ENCODE results near the gene GSTP1. TPM values are rescaled to one million over a fixed set of nuclear protein-coding genes. Genes with fewer than 3 reads are reported as not detected.

Gene GSTP1
- total and polyA plus RNA-seq, 2 of the 8 experiments (the other 6 are each of a cell fraction or from before 2014, with no cell fraction given), result 1,454 to 3,329 TPM

- FAIRE-seq, result no peak
- no peaks in the 10 kb centered on the region for H3K4me1 ChIP-seq (replicated peaks in 1 of 4; ENCODE audit: control insufficient read depth in 3 of 4, insufficient read depth in 4 of 4, low read length in 3 of 4)
- no peaks in the 10 kb centered on the region; the same call in 1 of the 2 replicates for H3K23me2 ChIP-seq (ENCODE audit: low read depth, low read length)
Measured at GRCh38 chr11:67551127-67551526, 32.5 kb upstream of the GSTP1 start.

More at GRCh38 chr11:67551127-67551526, 32.5 kb upstream of the GSTP1 start:
- no peak overlapping the region for H3K4me2 ChIP-seq (ENCODE audit: insufficient read depth in 1 of 2, low read depth in 2 of 2, low read length in 2 of 2)
- H2BK5ac ChIP-seq (ENCODE audit: low read depth, low read length), result no peak overlapping the region
- H4K91ac ChIP-seq (replicated peaks; ENCODE audit: insufficient read length, low read length), result no peak overlapping the region
- H2AFZ ChIP-seq (ENCODE audit: low read length), result no peak overlapping the region
- no peak overlapping the region for H2BK12ac ChIP-seq (ENCODE audit: low read depth, low read length)
- no peak overlapping the region for H3K23ac ChIP-seq (ENCODE audit: insufficient read length)
- no peak overlapping the region for H2BK15ac ChIP-seq (ENCODE audit: low read length)
- H2AK5ac ChIP-seq (ENCODE audit: low read depth, low read length), result no peak overlapping the region
- no peak overlapping the region for H2BK120ac ChIP-seq (replicated peaks; ENCODE audit: low read depth, low read length)
- H3K27me3 ChIP-seq (replicated peaks in 1 of 4; ENCODE audit: control insufficient read depth in 3 of 4, extremely low read depth in 1 of 4, insufficient read depth in 3 of 4, low read length in 3 of 4), result no peaks in the 10 kb centered on the region; a peak in 1 of 7 replicates
- no peaks in the 10 kb centered on the region for H3K36me3 ChIP-seq (ENCODE audit: control insufficient read depth in 2 of 4, insufficient read depth in 4 of 4, low read length in 3 of 4)
- H4K20me1 ChIP-seq (replicated peaks in 1 of 2; ENCODE audit: control insufficient read depth in 1 of 2, insufficient read depth in 2 of 2, low read length in 2 of 2), result no peaks in the 10 kb centered on the region
- H4K5ac ChIP-seq (ENCODE audit: insufficient read length, low read depth, low read length), result no peak overlapping the region
- no peak overlapping the region for H4K8ac ChIP-seq (ENCODE audit: extremely low read depth, insufficient read depth, low read length)
- no peak overlapping the region for H3K4me3 ChIP-seq (ENCODE audit: extremely low read depth in 1 of 4, insufficient read depth in 2 of 4, low read depth in 3 of 4, low read length in 4 of 4)
- H3K14ac ChIP-seq (ENCODE audit: insufficient read length), result no peak overlapping the region
- no peak overlapping the region for H3K27ac ChIP-seq (ENCODE audit: low read depth, low read length)
- no peak overlapping the region for H3K4ac ChIP-seq (replicated peaks; ENCODE audit: insufficient read length, low read depth, low read length)
- no peaks in the 10 kb centered on the region for H3K79me1 ChIP-seq (ENCODE audit: low read depth, low read length)
- no peak for DNase-seq (ENCODE audit: low read depth in 1 of 2, low spot score in 2 of 2)
- H3K9me3 ChIP-seq (ENCODE audit: insufficient read depth in 2 of 2, low read depth in 1 of 2, low read length in 1 of 2), result peaks cover 4 to 12% of the 10 kb centered on the region in 2 experiments; a peak in 3 of 4 replicates
- no peak overlapping the region for H2BK20ac ChIP-seq (ENCODE audit: low read length)
- H3K56ac ChIP-seq (replicated peaks; ENCODE audit: insufficient read length, low read depth, low read length), result no peak overlapping the region
- TF ChIP-seq KDM1A (IDR thresholded peaks at IDR 0.05; ENCODE audit: borderline replicate concordance, low read length), result no peak
- TF ChIP-seq CHD2 (IDR thresholded peaks at IDR 0.05; ENCODE audit: low read length), result no peak
- no peak for TF ChIP-seq TCF12 (IDR thresholded peaks at IDR 0.05; ENCODE audit: low read depth, low read length)
- no peak for TF ChIP-seq ATF2 (IDR thresholded peaks at IDR 0.05; ENCODE audit: low read length)
- TF ChIP-seq NRF1 (IDR thresholded peaks at IDR 0.05; ENCODE audit: low read depth, low read length), result no peak
- TF ChIP-seq CBX8 (IDR thresholded peaks at IDR 0.05; ENCODE audit: borderline replicate concordance, low read depth, low read length), result no peak
- no peak for TF ChIP-seq MAFK (IDR thresholded peaks at IDR 0.05; ENCODE audit: low read depth, low read length)
- CTCF ChIA-PET (ENCODE audit: partially characterized antibody), result interaction anchor here (0.9 kb wide), 1 partner anchor 9 kb away, joined by 3 read pairs; no protein-coding TSS in a partner anchor
- no peaks in the 10 kb centered on the region for H3K79me2 ChIP-seq (ENCODE audit: control insufficient read depth in 1 of 2, insufficient read depth in 2 of 2, low read length in 2 of 2)
- H3K18ac ChIP-seq (ENCODE audit: extremely low read depth, low read length), result no peak overlapping the region
- no peak overlapping the region for H3K9ac ChIP-seq (replicated peaks in 1 of 4; ENCODE audit: extremely low read depth in 1 of 4, low read depth in 3 of 4, low read length in 3 of 4)
- POLR2A ChIA-PET (ENCODE audit: partially characterized antibody), result interaction anchor here (1.2 kb wide), 1 partner anchor 32 kb away, joined by 3 read pairs; the partner anchor contains the start of gene GSTP1
